Stimulated activated CD8-positive, alpha-beta memory T cell treated with anti-CD3 and anti-CD28 coated beads, Interleukin-4, amount 100 ng/mL, for 24 hours (primary cell): Measurements from ENCODE around the gene HAAO.
"Not testable (repeated sequence)": the region's sequence is repeated elsewhere in the genome, so short reads cannot be mapped to it uniquely, and the experiment has no call there.

Experiments used
- DNase-seq: peaks from one replicate; pipeline ENCODE4 v3.0.0-alpha.2; 2020; ENCODE audit warnings: low read depth

The HAAO gene

GRCh38 chr2:42792583-42793333 is at the start of gene HAAO:
TSS of gene HAAO (minus strand) at chr2:42792583. CDS start at chr2:42792536, 47 bp downstream.
- no peak for DNase-seq

GRCh38 chr2:42841344-42841743 is 49.0 kb upstream of the HAAO start:
- no peak for DNase-seq

- DNase-seq = no peak
Observed at GRCh38 chr2:42840760-42841159, 48.4 kb upstream of the HAAO start.

GRCh38 chr2:42839809-42840501 is 47.6 kb upstream of the HAAO start:
- no peak for DNase-seq

- DNase-seq = no peak
Observed at GRCh38 chr2:42838133-42838532, 45.8 kb upstream of the HAAO start.

GRCh38 chr2:42835577-42836371 is 43.4 kb upstream of the HAAO start:
- DNase-seq = no peak

- DNase-seq = no peak
Observed at GRCh38 chr2:42834161-42834560, 41.8 kb upstream of the HAAO start.

GRCh38 chr2:42832289-42832634 is 39.9 kb upstream of the HAAO start:
- no peak for DNase-seq

GRCh38 chr2:42831575-42832288 is 39.3 kb upstream of the HAAO start:
- not testable (repeated sequence) for DNase-seq

GRCh38 chr2:42830922-42831574 is 38.7 kb upstream of the HAAO start:
- no peak for DNase-seq

- DNase-seq = no peak
Observed at GRCh38 chr2:42829671-42830440, 37.5 kb upstream of the HAAO start.

- DNase-seq = peak; percentile 38
Observed at GRCh38 chr2:42828487-42829425, 36.4 kb upstream of the HAAO start.

GRCh38 chr2:42827647-42828486 is 35.5 kb upstream of the HAAO start:
- peak; percentile 73 for DNase-seq

- no peak for DNase-seq
Observed at GRCh38 chr2:42826231-42826630, 33.8 kb upstream of the HAAO start.

- no peak for DNase-seq
Observed at GRCh38 chr2:42824454-42824807, 32.0 kb upstream of the HAAO start.

GRCh38 chr2:42823744-42824453 is 31.5 kb upstream of the HAAO start:
- no peak for DNase-seq

- DNase-seq = no peak
Observed at GRCh38 chr2:42819160-42819559, 26.8 kb upstream of the HAAO start.

- DNase-seq = no peak
Observed at GRCh38 chr2:42815726-42816125, 23.3 kb upstream of the HAAO start.
